GM18909 (cell line): Measurements from ENCODE around the gene TRPT1.

ENCODE experiments used
- ATAC-seq: cut with Tn5 transposase; IDR thresholded peaks from one replicate; pipeline ENCODE4 v1.9.1; 2021; ENCODE audit warnings: mild to moderate bottlenecking; ENCODE audit not compliant: unreplicated experiment, poor library complexity

TRPT1 gene

GRCh38 chr11:64232182-64232966 lies 6.4 kb upstream of the TRPT1 start:
- no peak for ATAC-seq

- ATAC-seq, result no peak
Measured at GRCh38 chr11:64231546-64231945, 5.6 kb upstream of the TRPT1 start.

GRCh38 chr11:64230985-64231365 lies 5.0 kb upstream of the TRPT1 start:
- ATAC-seq, result no peak

- peak; percentile 49 for ATAC-seq
Measured at GRCh38 chr11:64230171-64230984, 4.4 kb upstream of the TRPT1 start, which contains the start of gene DNAJC4. Gene DNAJC4, plus strand, starts transcription at chr11:64230548. Its CDS starts 307 bp downstream, at chr11:64230855.

- ATAC-seq, result no peak
Measured at GRCh38 chr11:64229744-64230170, 3.8 kb upstream of the TRPT1 start.

- ATAC-seq, result no peak
Measured at GRCh38 chr11:64229090-64229743, 3.2 kb upstream of the TRPT1 start.

GRCh38 chr11:64227405-64227956 lies 1.5 kb upstream of the TRPT1 start:
- ATAC-seq, result no peak

GRCh38 chr11:64226507-64227051 lies 593 bp upstream of the TRPT1 start:
- peak; percentile 25 for ATAC-seq

GRCh38 chr11:64224891-64225607 lies 937 bp downstream of the TRPT1 start:
- ATAC-seq, result no peak

GRCh38 chr11:64224151-64224890 lies 1.7 kb downstream of the TRPT1 start:
- ATAC-seq, result no peak

- ATAC-seq, result no peak
Measured at GRCh38 chr11:64223001-64223651, 2.9 kb downstream of the TRPT1 start.

GRCh38 chr11:64222651-64223000 lies 3.4 kb downstream of the TRPT1 start:
- ATAC-seq, result no peak

- no peak for ATAC-seq
Measured at GRCh38 chr11:64220798-64221197, 5.2 kb downstream of the TRPT1 start.

GRCh38 chr11:64220271-64220670 lies 5.7 kb downstream of the TRPT1 start:
- ATAC-seq, result no peak

- no peak for ATAC-seq
Measured at GRCh38 chr11:64219755-64220154, 6.2 kb downstream of the TRPT1 start.

GRCh38 chr11:64219354-64219684 lies 6.7 kb downstream of the TRPT1 start:
- ATAC-seq, result no peak

GRCh38 chr11:64218628-64219353 lies 7.2 kb downstream of the TRPT1 start:
- no peak for ATAC-seq

GRCh38 chr11:64216879-64217278 lies 9.1 kb downstream of the TRPT1 start:
- ATAC-seq, result no peak
